GM18498 (cell line): Measurements from ENCODE around the gene ZBTB34.

Experiments used
- ATAC-seq: cut with Tn5 transposase; IDR thresholded peaks from one replicate; pipeline ENCODE4 v1.9.1; 2021; ENCODE audit warnings: mild to moderate bottlenecking, moderate library complexity; ENCODE audit not compliant: unreplicated experiment

Gene ZBTB34

GRCh38 chr9:126915846-126916543 lies 55.6 kb downstream of the ZBTB34 start:
- ATAC-seq, result no peak

GRCh38 chr9:126916909-126917308 lies 56.5 kb downstream of the ZBTB34 start:
- ATAC-seq, result no peak

GRCh38 chr9:126919193-126919592 lies 58.8 kb downstream of the ZBTB34 start:
- no peak for ATAC-seq

- ATAC-seq, result no peak
Measured at GRCh38 chr9:126925876-126926275, 65.4 kb downstream of the ZBTB34 start.

GRCh38 chr9:126926364-126926763 lies 65.9 kb downstream of the ZBTB34 start:
- ATAC-seq, result no peak

- ATAC-seq, result no peak
Measured at GRCh38 chr9:126927419-126927818, 67.0 kb downstream of the ZBTB34 start.

GRCh38 chr9:126932871-126933321 lies 72.5 kb downstream of the ZBTB34 start:
- no peak for ATAC-seq

- ATAC-seq, result no peak
Measured at GRCh38 chr9:126933334-126933980, 73.0 kb downstream of the ZBTB34 start.

- no peak for ATAC-seq
Measured at GRCh38 chr9:126934441-126934840, 74.0 kb downstream of the ZBTB34 start.
